ENCODE results near the gene CXCL3. TPM values are rescaled to one million over a fixed set of nuclear protein-coding genes. Genes with fewer than 3 reads are reported as not detected.

CXCL3 gene
- total and polyA plus RNA-seq, 10 of the 15 experiments (the other 5 are each of a cell fraction or from before 2014, with no cell fraction given), result not detected

DNA sequence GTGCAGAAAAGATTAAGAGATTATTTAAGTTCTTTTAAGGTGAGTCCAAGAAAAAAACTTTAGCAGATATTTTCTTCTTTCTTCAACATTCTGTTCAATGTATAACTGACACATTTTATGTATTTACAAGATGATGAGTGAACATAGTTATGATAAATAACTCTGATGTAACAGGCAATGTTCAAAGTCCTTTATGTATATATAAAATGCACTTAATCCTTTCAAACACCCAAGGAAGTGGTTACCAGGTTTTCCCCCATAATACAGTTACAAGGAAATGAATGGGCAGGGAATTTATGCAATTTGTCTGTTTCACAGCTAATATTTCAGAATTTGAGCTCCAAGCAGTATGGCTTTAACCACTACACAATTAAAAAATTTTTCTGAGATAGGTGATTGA lies 8.2 kb downstream of the CXCL3 start (continued):
- TF ChIP-seq TBL1XR1 (IDR thresholded peaks at IDR 0.05; ENCODE audit: low read depth, low read length), result no peak

GRCh38 chr4:74028504-74028903 lies 10.0 kb downstream of the CXCL3 start:
- Histone ChIP-seq H3K27ac (ENCODE audit: control insufficient read depth, insufficient read depth) (no peak overlapping the region), H3K9ac (ENCODE audit: control insufficient read depth, insufficient read depth, low read length) (no peak overlapping the region), H4K20me1 (ENCODE audit: control insufficient read depth, insufficient read depth) (no peaks in the 10 kb centered on the region), H3K27me3 (replicated peaks in 1 of 2; ENCODE audit: control insufficient read depth in 2 of 2, insufficient read depth in 2 of 2, low read length in 1 of 2) (no peaks in the 10 kb centered on the region), H2AFZ (ENCODE audit: control insufficient read depth, low read depth, low read length) (no peak overlapping the region), H3K36me3 (ENCODE audit: control insufficient read depth in 2 of 2, insufficient read depth in 2 of 2, low read length in 1 of 2) (no peaks in the 10 kb centered on the region), H3K4me1 (ENCODE audit: control insufficient read depth, insufficient read depth, low read length) (no peaks in the 10 kb centered on the region), H3K4me2 (ENCODE audit: control insufficient read depth, insufficient read depth) (no peak overlapping the region), H3K4me3 (no peak overlapping the region), H3K9me3 (replicated peaks; ENCODE audit: control insufficient read depth, insufficient read depth, low read length) (no peaks in the 10 kb centered on the region), H3K79me2 (ENCODE audit: control insufficient read depth, insufficient read depth, low read length) (no peaks in the 10 kb centered on the region)
- ATAC-seq (no peak), FAIRE-seq (no peak), DNase-seq (ENCODE audit: low read depth, low spot score) (no peak)
- SMC1A ChIA-PET (ENCODE audit: uncharacterized antibody, unreplicated experiment), result no interaction called here
- RAD21 ChIA-PET (ENCODE audit: unreplicated experiment), result no interaction called here
- POLR2A ChIA-PET, result no interaction called here
- WGBS (ENCODE audit: insufficient coverage, insufficient replicate concordance, low lambda C conversion rate, missing lambda C conversion rate), result 0% methylated on average over 1 of the region's 1 CpG
- no peak for TF ChIP-seq CREB1 (IDR thresholded peaks at IDR 0.05; ENCODE audit: low read depth)
- CTCF ChIA-PET, result no interaction called here
- intact Hi-C loops (cut with micrococcal nuclease; ENCODE audit: unreplicated experiment) (no loop called here), in situ Hi-C loops (cut with MboI) (no loop called here)
- no TSS peak for BruUV-seq (replicated peaks)

DNA sequence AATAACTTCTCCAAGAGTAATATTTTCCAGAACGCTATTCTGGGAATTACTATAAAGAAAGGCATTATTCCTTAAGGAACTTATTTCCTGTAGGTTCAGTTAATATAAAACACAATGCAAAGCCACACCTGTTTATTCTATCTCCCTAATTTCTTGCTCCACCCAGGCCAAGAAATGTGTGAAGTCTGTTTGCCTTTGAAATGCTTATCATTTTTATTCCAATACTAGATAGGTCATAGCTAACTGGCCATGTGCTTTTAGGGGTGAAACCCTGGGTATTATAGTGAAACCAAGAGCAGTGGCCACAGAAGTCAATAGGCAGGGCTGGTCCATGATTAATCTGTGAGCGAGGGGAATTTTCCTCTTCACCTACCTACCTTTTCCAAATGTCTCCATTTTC lies 14.8 kb downstream of the CXCL3 start:
- ChIA-PET RAD21 (ENCODE audit: unreplicated experiment) (no interaction called here), CTCF (no interaction called here), SMC1A (ENCODE audit: uncharacterized antibody, unreplicated experiment) (no interaction called here), POLR2A (no interaction called here)
- in situ Hi-C loops (cut with MboI), result no loop called here
- Histone ChIP-seq H4K20me1 (ENCODE audit: control insufficient read depth, insufficient read depth) (no peaks in the 10 kb centered on the region), H3K4me2 (ENCODE audit: control insufficient read depth, insufficient read depth) (no peak overlapping the region), H3K9me3 (replicated peaks; ENCODE audit: control insufficient read depth, insufficient read depth, low read length) (no peaks in the 10 kb centered on the region), H2AFZ (ENCODE audit: control insufficient read depth, low read depth, low read length) (no peak overlapping the region), H3K9ac (ENCODE audit: control insufficient read depth, insufficient read depth, low read length) (no peak overlapping the region), H3K27ac (ENCODE audit: control insufficient read depth, insufficient read depth) (no peak overlapping the region), H3K79me2 (ENCODE audit: control insufficient read depth, insufficient read depth, low read length) (no peaks in the 10 kb centered on the region), H3K36me3 (ENCODE audit: control insufficient read depth in 2 of 2, insufficient read depth in 2 of 2, low read length in 1 of 2) (no peaks in the 10 kb centered on the region), H3K4me1 (ENCODE audit: control insufficient read depth, insufficient read depth, low read length) (no peaks in the 10 kb centered on the region), H3K27me3 (replicated peaks in 1 of 2; ENCODE audit: control insufficient read depth in 2 of 2, insufficient read depth in 2 of 2, low read length in 1 of 2) (no peaks in the 10 kb centered on the region), H3K4me3 (no peak overlapping the region)
- BruUV-seq (replicated peaks), result no TSS peak
- 25% methylated on average over 2 of the region's 2 CpGs for WGBS (ENCODE audit: insufficient coverage, insufficient replicate concordance, low lambda C conversion rate, missing lambda C conversion rate)
- no peak for TF ChIP-seq ZBTB33 (IDR thresholded peaks at IDR 0.05)
- no peak for TF ChIP-seq RB1 (IDR thresholded peaks at IDR 0.05; ENCODE audit: borderline replicate concordance)
- no peak for TF ChIP-seq RELB (IDR thresholded peaks at IDR 0.05; ENCODE audit: low read depth)
- no peak for TF ChIP-seq CHD1 (IDR thresholded peaks at IDR 0.05; ENCODE audit: low read depth, low read length)
- TF ChIP-seq ELK1 (IDR thresholded peaks at IDR 0.05; ENCODE audit: low read depth, low read length), result no peak
- TF ChIP-seq, protein P1, sequence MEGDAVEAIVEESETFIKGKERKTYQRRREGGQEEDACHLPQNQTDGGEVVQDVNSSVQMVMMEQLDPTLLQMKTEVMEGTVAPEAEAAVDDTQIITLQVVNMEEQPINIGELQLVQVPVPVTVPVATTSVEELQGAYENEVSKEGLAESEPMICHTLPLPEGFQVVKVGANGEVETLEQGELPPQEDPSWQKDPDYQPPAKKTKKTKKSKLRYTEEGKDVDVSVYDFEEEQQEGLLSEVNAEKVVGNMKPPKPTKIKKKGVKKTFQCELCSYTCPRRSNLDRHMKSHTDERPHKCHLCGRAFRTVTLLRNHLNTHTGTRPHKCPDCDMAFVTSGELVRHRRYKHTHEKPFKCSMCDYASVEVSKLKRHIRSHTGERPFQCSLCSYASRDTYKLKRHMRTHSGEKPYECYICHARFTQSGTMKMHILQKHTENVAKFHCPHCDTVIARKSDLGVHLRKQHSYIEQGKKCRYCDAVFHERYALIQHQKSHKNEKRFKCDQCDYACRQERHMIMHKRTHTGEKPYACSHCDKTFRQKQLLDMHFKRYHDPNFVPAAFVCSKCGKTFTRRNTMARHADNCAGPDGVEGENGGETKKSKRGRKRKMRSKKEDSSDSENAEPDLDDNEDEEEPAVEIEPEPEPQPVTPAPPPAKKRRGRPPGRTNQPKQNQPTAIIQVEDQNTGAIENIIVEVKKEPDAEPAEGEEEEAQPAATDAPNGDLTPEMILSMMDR (IDR thresholded peaks at IDR 0.05 in 2 of 3, conservative IDR thresholded peaks at IDR 0.05 in 1 of 3; ENCODE audit: control insufficient read depth in 2 of 3, extremely low read depth in 1 of 3, insufficient read depth in 1 of 3, low read depth in 3 of 3, low read length in 3 of 3), result no peak
- no peak for TF ChIP-seq MEF2A (IDR thresholded peaks at IDR 0.05; ENCODE audit: insufficient read depth, low read depth, low read length)
- intact Hi-C loops (cut with micrococcal nuclease; ENCODE audit: unreplicated experiment), result no loop called here
- ATAC-seq (no peak), FAIRE-seq (no peak), DNase-seq (ENCODE audit: low read depth, low spot score) (no peak)
